Stimulated activated CD4-positive, alpha-beta T cell treated with anti-CD3 and anti-CD28 coated beads, Interleukin-12 subunit alpha, Interleukin-12 subunit beta, amount 100 ng/mL, for 4 hours (primary cell): Measurements from ENCODE around the gene CUEDC1.

Experiments
- DNase-seq: peaks from one replicate; pipeline ENCODE4 v3.0.0-alpha.2; 2020

Gene CUEDC1

GRCh38 chr17:57892820-57893595, 62.2 kb downstream of the CUEDC1 start:
- no peak for DNase-seq

GRCh38 chr17:57892146-57892819, 62.9 kb downstream of the CUEDC1 start:
- DNase-seq: peak; percentile 79

- no peak for DNase-seq
Observed at GRCh38 chr17:57890857-57891232, 64.4 kb downstream of the CUEDC1 start.

- DNase-seq: no peak
Observed at GRCh38 chr17:57889892-57890856, 65.0 kb downstream of the CUEDC1 start.

GRCh38 chr17:57889252-57889651, 66.0 kb downstream of the CUEDC1 start:
- no peak for DNase-seq

- DNase-seq: no peak
Observed at GRCh38 chr17:57888311-57889216, 66.6 kb downstream of the CUEDC1 start.

GRCh38 chr17:57887161-57887560, 68.1 kb downstream of the CUEDC1 start:
- no peak for DNase-seq

- DNase-seq: no peak
Observed at GRCh38 chr17:57886020-57886419, 69.2 kb downstream of the CUEDC1 start.

- DNase-seq: no peak
Observed at GRCh38 chr17:57885148-57885915, 69.9 kb downstream of the CUEDC1 start.

GRCh38 chr17:57881783-57882351, 73.3 kb downstream of the CUEDC1 start:
- DNase-seq: no peak

GRCh38 chr17:57881143-57881542, 74.1 kb downstream of the CUEDC1 start:
- no peak for DNase-seq

- peak; percentile 22 for DNase-seq
Observed at GRCh38 chr17:57880086-57880456, 75.1 kb downstream of the CUEDC1 start.

- no peak for DNase-seq
Observed at GRCh38 chr17:57879437-57880085, 75.7 kb downstream of the CUEDC1 start.

- no peak for DNase-seq
Observed at GRCh38 chr17:57877803-57878377, 77.3 kb downstream of the CUEDC1 start.

GRCh38 chr17:57876866-57877237, 78.4 kb downstream of the CUEDC1 start:
- no peak for DNase-seq

- DNase-seq: no peak
Observed at GRCh38 chr17:57876023-57876865, 79.0 kb downstream of the CUEDC1 start.

GRCh38 chr17:57875290-57876022, 79.8 kb downstream of the CUEDC1 start:
- no peak for DNase-seq
